Activated T-helper 1 cell treated with anti-CD3 and anti-CD28 coated beads, Interleukin-2, amount 50 U/mL, for 16 hours (primary cell): ENCODE measurements around the gene LCTL.

Experiments used
- DNase-seq, 2 donors: peaks; one replicate each; pipeline ENCODE4 v3.0.0-alpha.2; 2020; ENCODE audit warnings: low read depth in 1 of 2, low spot score in 1 of 2

The LCTL gene

GRCh38 chr15:66565141-66565641 lies 607 bp downstream of the LCTL start:
- DNase-seq = no peak

- no peak for DNase-seq
Observed at GRCh38 chr15:66564136-66565041, 1.4 kb downstream of the LCTL start.

DNA sequence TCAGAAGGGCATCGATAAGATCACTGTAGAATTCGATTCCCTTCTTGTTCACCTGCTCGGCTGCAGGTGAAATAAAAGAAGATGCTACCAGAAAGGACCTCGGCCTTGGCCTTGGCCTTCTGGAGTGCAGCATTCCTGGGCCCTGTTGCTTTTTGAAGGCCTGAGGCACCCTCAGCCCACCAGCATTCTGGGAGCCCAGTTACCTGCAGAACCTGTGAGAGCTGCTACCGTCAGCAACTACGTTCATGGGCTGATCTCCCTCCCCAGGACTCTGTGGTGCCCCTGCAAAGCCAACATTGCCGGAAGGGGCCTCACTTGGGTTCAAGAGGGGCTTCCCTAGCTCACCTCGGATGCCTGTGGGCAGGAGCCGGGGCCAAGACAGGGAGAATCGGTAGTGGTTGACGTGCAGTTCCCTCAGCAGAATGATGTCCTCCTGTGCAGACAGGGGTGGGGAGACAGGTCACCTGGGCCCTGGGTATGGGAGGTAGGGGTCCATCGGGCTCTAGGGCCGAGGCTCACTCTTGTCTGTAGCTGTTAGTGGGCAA lies 2.2 kb downstream of the LCTL start:
- no peak for DNase-seq

GRCh38 chr15:66563126-66563525 lies 2.7 kb downstream of the LCTL start:
- DNase-seq = no peak

DNA sequence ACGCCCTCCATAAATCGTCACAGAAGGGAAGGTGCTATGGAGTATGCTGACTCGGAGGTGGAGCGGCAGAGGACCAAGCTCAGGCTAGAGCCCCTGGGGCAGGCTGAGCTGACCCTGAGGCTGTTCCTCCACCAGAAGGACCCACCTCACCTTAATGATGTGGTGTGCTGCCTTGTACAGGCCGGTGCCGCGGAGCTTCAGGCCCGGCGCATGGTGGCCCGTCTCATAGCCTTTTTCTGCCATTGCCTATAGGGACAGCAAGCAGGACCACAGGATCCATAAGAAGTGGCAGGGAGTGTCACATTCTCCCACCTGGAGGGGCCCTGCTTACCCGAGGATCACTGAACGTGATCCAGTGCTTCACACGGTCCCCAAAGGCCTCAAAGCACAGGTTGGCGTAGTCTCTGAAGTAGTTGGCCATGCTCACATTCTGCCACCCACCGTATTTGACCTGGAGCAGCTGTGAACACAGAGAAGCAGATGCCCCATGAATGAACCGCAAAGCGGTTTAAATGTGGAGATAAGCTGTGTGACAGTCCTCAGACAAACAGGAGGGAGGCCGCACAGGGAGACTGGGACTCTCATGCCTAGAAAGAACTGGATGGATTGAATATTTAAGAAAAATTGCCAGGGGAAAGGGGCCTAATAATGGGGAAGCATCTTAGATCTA lies 4.8 kb downstream of the LCTL start:
- no peak for DNase-seq

DNA sequence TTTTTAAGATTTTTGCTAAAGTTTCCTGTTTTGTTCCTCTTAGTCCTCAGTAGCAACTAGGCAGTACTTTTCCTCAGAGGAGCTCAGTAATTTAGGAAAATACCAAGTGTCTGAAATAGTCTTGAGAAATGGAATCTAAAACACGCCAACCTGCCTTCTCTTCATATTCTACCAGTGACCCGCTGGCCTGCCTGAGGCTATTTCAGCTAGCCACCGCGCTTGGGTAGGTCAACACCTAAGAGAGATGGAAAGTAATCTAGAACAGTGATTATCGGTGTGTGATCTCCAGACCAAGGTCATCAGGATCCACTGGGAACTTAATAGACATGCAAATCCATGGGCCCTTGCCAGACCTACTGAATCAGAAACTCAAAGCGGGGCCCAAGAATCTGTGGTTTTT lies 7.5 kb downstream of the LCTL start:
- no peak for DNase-seq

DNA sequence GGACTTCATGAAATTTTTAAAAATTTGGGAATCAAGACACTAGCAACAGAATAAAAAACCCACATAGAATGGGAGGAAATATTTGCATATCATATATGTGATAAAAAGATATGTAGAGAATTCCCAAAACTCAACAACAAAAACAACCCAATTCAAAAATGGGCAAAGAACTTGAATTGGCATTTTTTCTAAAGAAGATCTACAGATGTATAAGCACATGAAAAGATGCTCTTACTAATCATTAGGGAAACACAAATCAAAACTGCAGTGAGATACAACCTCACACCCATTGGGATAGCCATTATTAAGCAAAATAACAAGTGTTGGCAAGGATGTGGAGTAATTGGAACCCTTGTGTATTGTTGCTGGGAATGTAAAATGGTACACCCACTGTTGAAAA lies 10.1 kb downstream of the LCTL start:
- no peak for DNase-seq

GRCh38 chr15:66545255-66545654 lies 20.5 kb downstream of the LCTL start:
- no peak for DNase-seq

GRCh38 chr15:66542896-66543295 lies 22.9 kb downstream of the LCTL start:
- DNase-seq = no peak

GRCh38 chr15:66535056-66535455 lies 30.7 kb downstream of the LCTL start:
- no peak for DNase-seq

- no peak for DNase-seq
Observed at GRCh38 chr15:66524838-66525237, 41.0 kb downstream of the LCTL start.

DNA sequence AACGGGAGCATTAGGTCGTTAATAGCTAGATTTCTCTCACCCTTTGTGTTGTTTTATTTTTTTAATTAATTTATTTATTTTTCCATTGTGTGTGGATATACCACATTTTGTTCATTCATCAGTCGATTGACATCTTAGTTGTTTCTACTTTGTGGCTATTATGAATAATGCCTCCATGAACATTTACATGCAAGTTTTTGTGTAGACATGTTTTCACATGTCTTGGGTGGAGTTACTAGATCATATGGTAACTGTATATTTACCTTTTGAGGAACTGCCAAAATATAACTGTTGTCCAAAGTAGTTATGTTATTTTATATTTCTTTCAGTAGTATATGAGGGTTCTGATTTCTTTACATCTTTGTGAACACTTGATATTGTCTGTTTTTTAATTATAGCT lies 41.9 kb downstream of the LCTL start:
- no peak for DNase-seq

GRCh38 chr15:66515901-66516322 lies 49.9 kb downstream of the LCTL start:
- no peak for DNase-seq

DNA sequence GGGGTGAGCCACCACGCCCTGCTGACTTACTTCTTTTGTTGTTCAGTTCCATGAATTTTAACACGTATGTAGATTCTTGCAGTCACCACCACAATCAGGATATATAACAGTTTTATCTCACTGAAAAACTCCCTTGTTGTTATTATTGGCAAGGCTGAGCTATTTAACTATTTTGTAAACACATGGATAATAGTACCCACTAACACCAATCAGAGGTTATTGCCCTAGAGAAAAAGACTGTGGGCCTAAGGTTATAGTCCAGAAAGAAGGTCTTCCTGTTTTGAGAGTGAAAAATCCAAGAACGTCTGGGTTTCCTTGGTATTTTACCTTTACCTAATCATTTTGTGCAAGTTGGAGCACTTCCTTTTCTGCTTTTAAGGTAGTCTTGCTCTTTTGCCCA lies 51.2 kb downstream of the LCTL start:
- DNase-seq = no peak

DNA sequence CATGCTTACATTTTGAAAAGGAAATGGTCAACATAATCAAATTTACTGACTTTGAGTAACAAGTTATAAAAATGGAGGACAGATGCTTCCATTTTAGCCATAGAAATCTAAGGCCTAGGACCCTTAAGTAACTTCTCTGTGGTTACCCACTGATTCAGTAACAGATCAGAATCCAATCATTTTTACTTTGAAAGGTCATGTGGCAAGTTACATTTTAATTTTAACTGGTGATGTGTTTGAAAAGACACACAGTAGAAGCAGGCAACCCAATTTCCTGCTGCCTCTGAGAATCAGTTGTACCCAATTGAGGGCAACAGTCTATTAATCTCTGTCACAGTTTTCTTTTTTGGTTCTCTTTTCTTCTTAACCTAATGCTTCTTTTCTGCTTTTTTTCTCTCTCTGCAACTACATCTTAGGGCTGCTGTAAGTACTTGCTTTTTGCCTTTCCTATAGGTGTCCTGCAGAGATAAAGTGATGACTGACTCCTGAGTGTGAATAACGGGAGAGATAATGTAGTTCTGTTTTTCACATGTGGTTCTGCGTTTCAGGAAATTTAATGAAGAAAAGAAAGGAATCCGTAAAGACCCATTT lies 57.4 kb downstream of the LCTL start:
- DNase-seq = no peak

DNA sequence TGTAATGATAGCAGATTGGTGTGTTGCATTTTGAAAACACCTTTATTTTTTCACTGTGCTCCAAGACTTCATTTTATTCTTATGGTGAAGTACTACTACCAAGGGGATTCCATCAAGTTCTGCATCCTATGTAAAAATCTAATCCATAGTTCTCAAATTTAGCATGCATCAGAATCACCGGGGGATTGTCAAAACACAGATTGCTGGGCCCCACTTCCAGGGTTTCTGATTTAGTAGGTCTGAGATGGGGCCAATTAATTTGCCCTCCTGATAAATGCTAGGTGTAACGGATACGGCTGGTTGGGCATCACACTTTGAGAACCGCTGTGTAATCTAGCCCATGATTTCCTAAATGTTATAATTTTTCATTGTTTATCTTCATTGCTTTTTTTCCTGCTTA lies 60.0 kb downstream of the LCTL start:
- no peak for DNase-seq

DNA sequence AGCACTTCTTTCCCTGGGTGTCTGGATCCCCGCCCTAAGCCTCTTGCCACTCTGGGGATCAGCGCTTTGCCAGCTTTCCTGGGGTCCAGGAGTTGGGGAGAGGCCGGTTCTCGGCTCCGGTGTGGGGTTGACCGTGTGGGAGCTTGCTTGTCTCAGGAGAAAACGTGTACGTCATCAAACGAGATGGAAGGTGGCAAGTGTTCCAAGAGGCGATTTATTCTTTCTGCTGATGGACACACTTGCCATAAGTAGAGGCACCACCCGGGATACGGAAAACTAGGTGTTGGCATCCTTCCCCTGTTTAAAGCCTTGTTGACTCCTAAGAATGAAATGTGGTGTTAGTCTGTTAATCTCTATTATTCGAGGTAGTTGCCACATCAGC lies 60.4 kb downstream of the LCTL start:
- DNase-seq = no peak

DNA sequence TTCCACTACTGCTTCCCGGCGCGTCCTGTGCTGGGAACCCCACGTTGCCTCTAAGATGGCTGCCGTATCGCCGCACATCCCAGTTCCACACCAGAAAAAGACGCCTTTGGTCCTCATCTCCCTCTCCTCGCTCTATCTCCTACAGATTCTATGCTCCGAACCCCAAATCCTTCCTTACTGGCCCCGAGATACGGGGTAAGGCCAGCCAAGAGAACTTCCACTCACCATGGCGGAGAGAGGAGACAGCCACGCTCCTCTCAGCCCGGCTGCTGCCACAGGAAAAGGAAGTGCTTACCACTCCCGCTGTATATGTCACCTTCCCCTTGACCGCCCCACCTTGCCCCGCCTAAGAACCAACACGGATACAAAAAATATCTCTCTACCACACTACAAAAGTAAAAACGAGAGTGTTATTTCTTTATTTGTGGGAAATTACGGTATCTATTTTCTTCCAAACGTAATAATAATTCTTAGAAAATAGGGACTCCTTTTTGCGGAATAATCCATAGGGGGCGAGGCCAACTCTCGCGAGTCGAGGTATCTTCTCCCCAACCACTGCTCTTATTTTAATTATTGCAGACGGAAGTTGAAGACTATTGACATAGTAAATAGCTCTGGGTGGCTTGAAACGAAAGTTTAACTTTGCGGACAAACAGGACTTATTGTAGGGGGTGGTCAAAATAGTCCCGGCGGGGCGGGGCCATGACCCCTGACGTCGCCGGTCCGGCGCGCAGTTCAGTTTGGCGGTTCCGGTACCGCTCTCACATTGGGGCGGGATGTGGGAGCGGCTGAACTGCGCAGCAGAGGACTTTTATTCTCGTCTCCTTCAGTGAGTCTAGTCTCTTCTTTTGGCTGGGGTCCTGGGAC lies 61.0 kb downstream of the LCTL start, which contains the start of the genes RPL4 and ZWILCH:
TSS of gene RPL4 (minus strand) at position 293 of the 867 bp plus-strand sequence. CDS start at position 228, 65 bp downstream.
TSS of gene ZWILCH (plus strand) at position 764 of the 867 bp plus-strand sequence. CDS start at position 777, 13 bp downstream.
- DNase-seq = peak; percentile 63 to 71

- DNase-seq = no peak
Observed at GRCh38 chr15:66503780-66504562, 61.8 kb downstream of the LCTL start.
